ENCODE data around the gene SLC2A5.

DNA sequence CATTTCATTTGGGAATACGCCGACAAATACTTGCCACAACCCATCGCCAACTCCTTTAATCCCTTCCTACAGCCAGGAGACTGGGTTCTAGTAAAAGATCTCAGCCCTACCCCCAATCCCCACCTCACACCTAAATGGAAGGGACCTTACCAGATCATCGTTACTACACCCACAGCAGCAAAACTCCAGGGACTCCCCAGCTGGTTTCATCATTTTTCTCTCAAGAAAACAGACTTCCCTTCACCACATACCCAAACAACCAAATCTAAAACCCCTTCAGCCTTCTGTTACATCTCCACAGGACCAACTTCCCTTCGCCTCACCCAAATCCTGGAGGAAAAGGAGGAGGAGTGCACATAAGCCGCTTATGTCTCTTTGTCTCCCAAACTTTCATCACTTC lies 23.7 kb upstream of the SLC2A5 start:
- TF ChIP-seq POLR2A (IDR thresholded peaks at IDR 0.05): no peak
- TF ChIP-seq, protein P1, sequence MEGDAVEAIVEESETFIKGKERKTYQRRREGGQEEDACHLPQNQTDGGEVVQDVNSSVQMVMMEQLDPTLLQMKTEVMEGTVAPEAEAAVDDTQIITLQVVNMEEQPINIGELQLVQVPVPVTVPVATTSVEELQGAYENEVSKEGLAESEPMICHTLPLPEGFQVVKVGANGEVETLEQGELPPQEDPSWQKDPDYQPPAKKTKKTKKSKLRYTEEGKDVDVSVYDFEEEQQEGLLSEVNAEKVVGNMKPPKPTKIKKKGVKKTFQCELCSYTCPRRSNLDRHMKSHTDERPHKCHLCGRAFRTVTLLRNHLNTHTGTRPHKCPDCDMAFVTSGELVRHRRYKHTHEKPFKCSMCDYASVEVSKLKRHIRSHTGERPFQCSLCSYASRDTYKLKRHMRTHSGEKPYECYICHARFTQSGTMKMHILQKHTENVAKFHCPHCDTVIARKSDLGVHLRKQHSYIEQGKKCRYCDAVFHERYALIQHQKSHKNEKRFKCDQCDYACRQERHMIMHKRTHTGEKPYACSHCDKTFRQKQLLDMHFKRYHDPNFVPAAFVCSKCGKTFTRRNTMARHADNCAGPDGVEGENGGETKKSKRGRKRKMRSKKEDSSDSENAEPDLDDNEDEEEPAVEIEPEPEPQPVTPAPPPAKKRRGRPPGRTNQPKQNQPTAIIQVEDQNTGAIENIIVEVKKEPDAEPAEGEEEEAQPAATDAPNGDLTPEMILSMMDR (IDR thresholded peaks at IDR 0.05 in 8 of 11, conservative IDR thresholded peaks at IDR 0.05 in 3 of 11): no peak
- TF ChIP-seq POLR2AphosphoS5 (IDR thresholded peaks at IDR 0.05): no peak

All from spleen (tissue), 7 donors.